VCaP (cell line): ENCODE measurements around the gene CLCA4.

Experiments
- H3K27ac ChIP-seq: fragments of 450-650 bp; 2 replicates; pipeline ENCODE4 v1.5.1; 2017
- CTCF ChIP-seq: fragments of 450-650 bp; conservative IDR thresholded peaks from 2 replicates; pipeline ENCODE4 v1.5.1; 2017; ENCODE audit warnings: mild to moderate bottlenecking, moderate library complexity

Gene CLCA4

GRCh38 chr1:86504137-86504479 is 42.8 kb upstream of the CLCA4 start:
- H3K27ac ChIP-seq, result peak overlapping the region; percentile 73

GRCh38 chr1:86504895-86505563 is 41.8 kb upstream of the CLCA4 start:
- no peak for TF ChIP-seq CTCF
- peak overlapping the region; percentile 73 for H3K27ac ChIP-seq

More at GRCh38 chr1:86504137-86504479, 42.8 kb upstream of the CLCA4 start:
- TF ChIP-seq CTCF, result no peak

- H3K27ac ChIP-seq, result peak overlapping the region; percentile 73
- no peak for TF ChIP-seq CTCF
Observed at GRCh38 chr1:86505564-86505902, 41.3 kb upstream of the CLCA4 start.

GRCh38 chr1:86507935-86508582 is 38.8 kb upstream of the CLCA4 start:
- no peak overlapping the region for H3K27ac ChIP-seq
- TF ChIP-seq CTCF, result peak; percentile 72

- no peak for TF ChIP-seq CTCF
- no peak overlapping the region for H3K27ac ChIP-seq
Observed at GRCh38 chr1:86508583-86508969, 38.3 kb upstream of the CLCA4 start.

- peak; percentile 67 for TF ChIP-seq CTCF
- no peak overlapping the region for H3K27ac ChIP-seq
Observed at GRCh38 chr1:86515597-86515996, 31.3 kb upstream of the CLCA4 start.

- no peak for TF ChIP-seq CTCF
Observed at GRCh38 chr1:86516335-86516734, 30.5 kb upstream of the CLCA4 start.

More at GRCh38 chr1:86516335-86516734, 30.5 kb upstream of the CLCA4 start:
- no peak overlapping the region for H3K27ac ChIP-seq
